T-helper 2 cell treated with Interferon-gamma antibody and Interleukin-4, amounts not matched to agents 5 μg/mL and 100 μg/mL, for 36 hours (primary cell): ENCODE data around the gene KHDRBS2.

Experiments used
- DNase-seq: peaks from one replicate; pipeline ENCODE4 v3.0.0; 2021; ENCODE audit warnings: low spot score
- H3K27ac Mint-ChIP-seq: one replicate; pipeline ENCODE4 v1.8.0; 2021; ENCODE audit warnings: mild to moderate bottlenecking, mixed read lengths
- H3K27me3 Mint-ChIP-seq: one replicate; pipeline ENCODE4 v1.8.0; 2021; ENCODE audit warnings: low read depth, mixed read lengths
- H3K36me3 Mint-ChIP-seq: one replicate; pipeline ENCODE4 v1.8.0; 2021; ENCODE audit warnings: low read depth, mixed read lengths
- H3K4me1 Mint-ChIP-seq: one replicate; pipeline ENCODE4 v1.8.0; 2021; ENCODE audit warnings: low read depth, mixed read lengths
- H3K4me3 Mint-ChIP-seq: one replicate; pipeline ENCODE4 v1.8.0; 2022; ENCODE audit warnings: mild to moderate bottlenecking, moderate library complexity, mixed read lengths
- H3K9me3 Mint-ChIP-seq: one replicate; pipeline ENCODE4 v1.8.0; 2021; ENCODE audit warnings: mixed read lengths

Gene KHDRBS2

DNA sequence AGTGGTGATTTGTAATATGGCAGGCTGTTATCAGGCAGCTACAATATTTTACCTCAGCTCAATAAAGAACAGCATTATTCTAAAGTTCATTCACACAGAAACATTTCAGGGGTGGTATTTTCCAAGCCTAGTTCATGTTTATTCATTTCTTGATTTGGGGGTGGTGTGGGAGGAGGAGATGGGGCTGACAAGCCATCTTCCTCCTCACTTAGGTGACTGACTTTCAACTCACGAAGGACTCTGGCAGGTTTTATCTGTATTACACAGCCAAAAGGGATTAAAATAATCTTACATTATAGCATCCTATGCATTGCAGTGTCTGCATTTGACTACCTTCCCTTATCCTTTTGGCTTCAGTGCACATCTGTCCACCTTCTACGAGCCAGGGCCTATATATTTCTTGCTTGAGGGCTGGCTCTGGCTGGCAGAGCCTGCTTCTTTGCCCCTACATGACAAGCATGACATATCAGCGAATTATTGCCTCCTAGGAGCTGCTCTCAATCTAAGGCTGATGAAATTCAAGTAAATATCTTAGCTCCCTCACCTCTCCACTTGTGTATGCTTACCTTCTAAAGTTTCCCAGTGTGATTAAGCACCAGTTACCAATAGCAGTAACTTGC, 20.0 kb downstream of the KHDRBS2 start:
- Mint-ChIP-seq H3K4me1 (no peaks in the 10 kb centered on the region), H3K4me3 (no peak overlapping the region), H3K9me3 (peaks cover 8% of the 10 kb centered on the region), H3K36me3 (no peaks in the 10 kb centered on the region), H3K27ac (no peak overlapping the region), H3K27me3 (no peaks in the 10 kb centered on the region)
- no peak for DNase-seq

DNA sequence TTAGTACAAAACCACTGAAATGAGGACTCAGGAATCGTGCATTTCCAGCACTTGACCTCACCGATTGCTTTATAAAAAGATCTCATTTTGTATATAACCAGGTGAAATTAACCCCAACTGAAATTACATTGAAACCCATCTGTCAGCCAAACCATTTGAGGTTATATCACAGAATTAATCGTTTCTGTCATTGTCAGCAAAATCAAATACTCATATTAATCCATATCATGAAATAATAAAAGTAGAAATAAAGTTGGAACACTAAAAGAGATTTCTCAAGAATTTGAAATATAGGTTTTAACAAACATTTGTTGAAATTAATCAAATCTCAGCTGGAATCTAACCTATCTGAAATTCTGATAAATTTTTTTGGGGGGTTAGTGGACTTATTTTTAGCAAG, 23.7 kb downstream of the KHDRBS2 start:
- no peaks in the 10 kb centered on the region for H3K27me3 Mint-ChIP-seq
- H3K4me1 Mint-ChIP-seq = no peaks in the 10 kb centered on the region
- peaks cover 3% of the 10 kb centered on the region for H3K9me3 Mint-ChIP-seq
- H3K4me3 Mint-ChIP-seq = no peak overlapping the region
- no peak for DNase-seq
- no peaks in the 10 kb centered on the region for H3K36me3 Mint-ChIP-seq
- H3K27ac Mint-ChIP-seq = no peak overlapping the region

DNA sequence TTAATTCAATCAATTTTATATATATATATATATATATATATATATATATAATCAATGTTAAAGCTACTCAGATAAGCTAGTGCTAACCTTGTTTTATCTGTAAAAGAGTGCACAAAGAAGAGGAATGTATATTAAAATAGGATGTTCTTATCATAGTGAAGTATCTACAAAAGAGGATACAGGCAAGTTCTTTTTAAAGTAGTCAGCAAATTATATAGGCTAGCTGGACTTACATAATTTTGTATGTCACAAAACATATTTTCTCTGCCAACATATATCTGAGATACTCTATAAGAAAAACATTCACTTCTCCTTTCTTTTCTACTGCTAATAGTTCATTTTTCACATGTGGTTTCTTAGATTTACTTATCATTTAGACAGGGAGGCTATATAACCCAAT, 39.9 kb downstream of the KHDRBS2 start:
- Mint-ChIP-seq H3K4me1 (no peaks in the 10 kb centered on the region), H3K36me3 (no peaks in the 10 kb centered on the region), H3K4me3 (no peak overlapping the region), H3K27ac (no peak overlapping the region), H3K27me3 (no peaks in the 10 kb centered on the region), H3K9me3 (no peaks in the 10 kb centered on the region)
- DNase-seq = no peak

DNA sequence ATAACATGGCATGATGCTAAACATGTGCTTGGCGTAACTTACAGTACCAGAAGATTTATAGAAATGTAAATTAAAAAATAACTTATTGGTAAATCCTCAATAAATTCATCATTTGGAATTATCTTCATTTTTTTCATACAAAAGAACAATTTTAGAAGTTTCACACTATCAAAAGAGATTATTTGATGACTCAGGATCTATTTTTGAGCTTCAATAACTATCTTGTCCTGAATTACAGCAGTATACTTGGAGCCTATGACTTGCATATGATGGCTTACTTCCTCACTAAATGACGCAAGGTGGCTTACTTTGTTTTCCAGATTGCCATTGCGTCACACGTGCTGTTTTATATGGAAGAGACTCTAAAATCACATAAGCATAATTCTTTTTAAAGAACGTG, 49.2 kb downstream of the KHDRBS2 start:
- Mint-ChIP-seq H3K27ac (no peak overlapping the region), H3K4me3 (no peak overlapping the region), H3K36me3 (no peaks in the 10 kb centered on the region), H3K9me3 (peaks cover 3% of the 10 kb centered on the region), H3K4me1 (no peaks in the 10 kb centered on the region), H3K27me3 (no peaks in the 10 kb centered on the region)
- no peak for DNase-seq

DNA sequence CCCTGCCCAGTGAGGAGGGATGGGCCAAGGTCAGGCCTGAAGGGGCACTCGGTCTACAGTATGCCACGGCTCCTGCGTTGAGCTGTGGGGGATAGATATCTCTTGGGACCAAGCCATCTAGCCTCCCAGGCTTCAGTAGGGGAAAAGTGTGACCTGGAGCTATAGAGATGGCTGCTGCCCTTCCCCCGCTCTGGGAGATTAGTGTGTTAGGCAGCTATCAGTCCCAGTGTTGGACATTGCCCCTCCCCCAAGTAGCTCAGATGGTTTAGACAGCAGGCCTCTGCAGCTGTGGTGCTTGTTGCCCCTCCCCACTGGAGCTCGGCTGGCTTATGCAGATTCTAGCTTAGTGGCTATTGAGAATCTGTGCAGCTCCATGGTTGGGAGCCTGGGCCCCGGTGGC, 56.8 kb downstream of the KHDRBS2 start:
- Mint-ChIP-seq H3K9me3 (peaks cover 27% of the 10 kb centered on the region), H3K36me3 (no peaks in the 10 kb centered on the region), H3K27me3 (no peaks in the 10 kb centered on the region), H3K4me1 (no peaks in the 10 kb centered on the region), H3K27ac (no peak overlapping the region), H3K4me3 (no peak overlapping the region)
- DNase-seq = no peak

DNA sequence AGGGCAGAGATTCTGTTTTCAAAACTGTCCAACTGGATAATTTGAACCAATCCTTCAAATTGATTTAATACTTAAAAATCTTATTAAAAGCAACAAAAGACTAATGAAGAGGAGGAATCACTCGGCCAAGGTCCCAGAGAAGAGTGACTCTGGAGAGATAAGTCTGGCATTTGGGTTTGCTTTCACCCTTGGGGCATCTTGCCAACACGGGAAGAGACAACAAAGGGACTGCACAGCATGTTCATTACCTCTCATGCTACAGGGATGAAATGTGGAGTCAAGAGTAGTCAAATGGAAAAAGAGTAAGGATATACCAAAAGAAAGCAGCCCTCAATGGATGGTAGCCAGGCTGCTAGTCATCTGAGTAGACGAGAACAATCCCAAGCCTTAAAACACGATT, 68.2 kb downstream of the KHDRBS2 start:
- DNase-seq = no peak
- Mint-ChIP-seq H3K36me3 (no peaks in the 10 kb centered on the region), H3K27me3 (no peaks in the 10 kb centered on the region), H3K4me3 (no peak overlapping the region), H3K27ac (no peak overlapping the region), H3K4me1 (no peaks in the 10 kb centered on the region), H3K9me3 (peaks cover 23% of the 10 kb centered on the region)

DNA sequence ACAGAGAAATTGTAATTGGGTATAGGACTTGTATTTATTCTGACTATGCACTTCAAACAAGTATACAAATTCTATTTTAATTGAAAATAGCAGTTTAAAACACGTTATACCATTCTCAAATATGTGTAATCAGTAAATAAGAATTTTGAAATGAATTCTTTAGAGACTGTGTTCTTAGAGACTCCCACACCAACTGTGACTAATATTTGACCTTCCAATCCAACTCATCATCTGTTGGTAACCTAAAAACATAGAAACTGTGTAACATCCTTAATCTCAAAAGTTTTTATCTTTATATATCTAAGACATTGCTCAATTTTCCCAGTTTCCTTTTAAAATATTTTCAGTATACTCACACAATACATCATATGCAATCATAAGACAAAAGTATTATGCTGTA, 83.9 kb downstream of the KHDRBS2 start:
- Mint-ChIP-seq H3K27me3 (no peaks in the 10 kb centered on the region), H3K4me3 (no peak overlapping the region), H3K9me3 (peaks cover 50% of the 10 kb centered on the region), H3K27ac (no peak overlapping the region), H3K4me1 (no peaks in the 10 kb centered on the region), H3K36me3 (no peaks in the 10 kb centered on the region)
- no peak for DNase-seq

DNA sequence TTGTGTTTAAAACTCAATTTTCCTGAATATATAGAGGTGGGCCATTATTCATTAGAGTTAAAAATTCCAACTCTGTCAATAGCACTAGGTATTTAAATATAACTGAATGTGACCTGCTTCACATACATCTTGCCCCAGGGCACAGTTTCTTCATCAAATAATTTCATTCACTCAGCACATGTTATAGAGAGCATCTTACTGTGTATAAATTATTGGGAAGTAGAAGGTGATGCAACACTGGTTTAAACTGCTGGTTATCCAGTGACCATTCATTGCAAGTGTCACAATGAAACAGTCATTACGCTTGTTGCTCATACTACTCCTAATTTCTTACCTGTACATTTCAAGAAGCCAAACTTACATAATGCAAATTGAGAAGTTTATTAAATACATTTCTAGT, 93.4 kb downstream of the KHDRBS2 start:
- H3K27ac Mint-ChIP-seq = no peak overlapping the region
- H3K4me1 Mint-ChIP-seq = no peaks in the 10 kb centered on the region
- DNase-seq = no peak
- H3K9me3 Mint-ChIP-seq = peaks cover 42% of the 10 kb centered on the region
- no peaks in the 10 kb centered on the region for H3K36me3 Mint-ChIP-seq
- no peaks in the 10 kb centered on the region for H3K27me3 Mint-ChIP-seq
- H3K4me3 Mint-ChIP-seq = no peak overlapping the region

DNA sequence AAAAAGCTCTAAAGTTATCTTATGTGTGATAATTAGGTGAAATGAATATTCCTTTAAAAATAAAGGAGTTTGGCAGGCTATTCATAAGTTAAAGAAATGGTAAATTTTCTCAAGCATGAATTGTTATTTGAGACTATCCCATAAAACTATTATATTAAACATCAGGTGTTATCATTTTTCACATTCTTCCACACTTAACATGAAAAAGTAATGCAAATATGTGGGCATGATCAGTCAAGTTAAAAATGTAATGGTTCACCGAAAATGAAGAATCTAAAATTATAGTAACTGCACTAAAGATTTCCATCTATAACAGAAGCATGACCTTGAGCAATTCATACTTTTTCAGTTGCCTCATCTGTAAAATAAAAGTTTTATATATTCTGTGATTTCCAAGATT, 110.8 kb downstream of the KHDRBS2 start:
- peaks cover 30% of the 10 kb centered on the region for H3K9me3 Mint-ChIP-seq
- no peaks in the 10 kb centered on the region for H3K36me3 Mint-ChIP-seq
- H3K27ac Mint-ChIP-seq = no peak overlapping the region
- DNase-seq = no peak
- H3K27me3 Mint-ChIP-seq = no peaks in the 10 kb centered on the region
- no peaks in the 10 kb centered on the region for H3K4me1 Mint-ChIP-seq
- no peak overlapping the region for H3K4me3 Mint-ChIP-seq

DNA sequence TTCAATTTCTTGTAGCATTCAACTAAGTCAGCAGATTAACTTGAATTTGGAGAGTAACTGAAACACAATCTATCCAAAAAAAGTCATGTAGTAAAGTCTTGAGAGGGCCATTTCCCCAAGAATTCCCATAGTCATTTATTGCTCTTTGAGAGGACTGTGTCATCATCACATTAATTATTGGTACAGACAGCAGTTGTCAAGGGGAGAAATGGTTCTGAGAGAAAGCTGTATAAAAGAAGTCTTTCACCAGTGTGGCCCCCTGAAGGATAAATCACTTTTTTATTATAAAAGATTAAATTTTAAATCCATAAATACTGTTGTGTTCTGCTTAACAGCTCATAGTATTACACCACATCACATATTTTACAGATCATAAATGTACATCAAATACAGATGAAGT, 111.5 kb downstream of the KHDRBS2 start:
- no peak for DNase-seq
- H3K27ac Mint-ChIP-seq = no peak overlapping the region
- H3K27me3 Mint-ChIP-seq = no peaks in the 10 kb centered on the region
- peaks cover 31% of the 10 kb centered on the region for H3K9me3 Mint-ChIP-seq
- no peaks in the 10 kb centered on the region for H3K36me3 Mint-ChIP-seq
- no peak overlapping the region for H3K4me3 Mint-ChIP-seq
- H3K4me1 Mint-ChIP-seq = no peaks in the 10 kb centered on the region

DNA sequence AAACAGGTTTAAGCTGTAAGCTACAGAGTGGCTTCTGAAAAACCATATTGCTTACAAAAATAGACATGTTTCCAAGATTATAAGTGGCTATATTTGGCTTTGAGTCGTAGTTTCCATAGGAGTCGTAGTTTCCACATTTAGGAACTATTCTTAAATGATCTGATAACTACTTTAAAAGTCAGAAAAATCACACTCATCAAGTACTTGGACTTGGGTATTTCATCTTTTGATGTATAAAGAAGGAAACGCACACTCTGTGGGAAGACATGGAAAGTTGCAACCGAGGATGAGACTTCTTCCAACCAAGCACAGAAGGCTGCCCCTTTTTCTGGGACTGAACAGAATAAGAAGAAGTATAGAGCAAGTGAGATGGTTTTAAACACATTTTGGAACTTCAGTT, 118.3 kb downstream of the KHDRBS2 start:
- H3K4me1 Mint-ChIP-seq = no peaks in the 10 kb centered on the region
- no peak overlapping the region for H3K27ac Mint-ChIP-seq
- no peak for DNase-seq
- H3K4me3 Mint-ChIP-seq = no peak overlapping the region
- no peaks in the 10 kb centered on the region for H3K27me3 Mint-ChIP-seq
- peaks cover 34% of the 10 kb centered on the region for H3K9me3 Mint-ChIP-seq
- H3K36me3 Mint-ChIP-seq = no peaks in the 10 kb centered on the region

DNA sequence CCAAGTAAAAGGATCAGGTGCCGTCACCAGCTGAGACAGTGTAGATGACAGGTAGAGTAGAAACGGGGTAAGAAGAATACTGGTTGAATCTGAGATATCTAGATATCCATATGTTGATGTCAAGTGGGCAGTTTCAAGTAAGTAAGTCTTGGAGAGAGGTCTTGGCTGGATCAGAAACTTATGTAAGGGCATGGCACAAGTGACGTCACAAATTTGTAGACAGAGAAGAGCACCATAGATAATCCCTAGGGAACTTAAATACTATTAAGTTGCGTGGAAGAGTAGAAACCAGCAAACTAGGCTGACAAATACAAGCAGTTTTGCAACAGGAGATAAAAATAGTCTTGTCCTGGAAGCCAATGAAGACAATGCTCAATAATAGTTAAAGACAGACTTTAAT, 123.2 kb downstream of the KHDRBS2 start:
- no peak for DNase-seq
- Mint-ChIP-seq H3K4me1 (no peaks in the 10 kb centered on the region), H3K36me3 (no peaks in the 10 kb centered on the region), H3K9me3 (peaks cover 23% of the 10 kb centered on the region), H3K27me3 (no peaks in the 10 kb centered on the region), H3K27ac (no peak overlapping the region), H3K4me3 (no peak overlapping the region)

DNA sequence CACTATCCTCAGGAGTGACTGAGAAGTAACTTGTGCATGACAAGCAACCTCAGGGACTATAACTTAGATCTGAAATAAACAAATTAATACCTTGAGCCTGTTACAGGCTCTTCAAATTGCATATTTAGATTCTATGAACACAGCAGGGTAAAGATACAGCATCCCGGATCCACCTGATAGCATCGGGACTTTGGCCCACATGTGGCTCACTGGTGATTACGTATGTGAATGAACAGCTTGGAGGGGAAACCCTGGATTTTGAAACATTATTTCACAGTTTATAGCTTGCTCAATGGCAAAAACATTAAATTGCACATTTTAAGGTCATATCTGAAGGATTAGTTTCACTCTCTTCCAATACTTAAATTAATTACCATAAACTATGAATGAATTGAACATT, 133.2 kb downstream of the KHDRBS2 start:
- Mint-ChIP-seq H3K4me3 (no peak overlapping the region), H3K36me3 (no peaks in the 10 kb centered on the region), H3K4me1 (no peaks in the 10 kb centered on the region), H3K27me3 (no peaks in the 10 kb centered on the region), H3K9me3 (peaks cover 3% of the 10 kb centered on the region), H3K27ac (no peak overlapping the region)
- no peak for DNase-seq

DNA sequence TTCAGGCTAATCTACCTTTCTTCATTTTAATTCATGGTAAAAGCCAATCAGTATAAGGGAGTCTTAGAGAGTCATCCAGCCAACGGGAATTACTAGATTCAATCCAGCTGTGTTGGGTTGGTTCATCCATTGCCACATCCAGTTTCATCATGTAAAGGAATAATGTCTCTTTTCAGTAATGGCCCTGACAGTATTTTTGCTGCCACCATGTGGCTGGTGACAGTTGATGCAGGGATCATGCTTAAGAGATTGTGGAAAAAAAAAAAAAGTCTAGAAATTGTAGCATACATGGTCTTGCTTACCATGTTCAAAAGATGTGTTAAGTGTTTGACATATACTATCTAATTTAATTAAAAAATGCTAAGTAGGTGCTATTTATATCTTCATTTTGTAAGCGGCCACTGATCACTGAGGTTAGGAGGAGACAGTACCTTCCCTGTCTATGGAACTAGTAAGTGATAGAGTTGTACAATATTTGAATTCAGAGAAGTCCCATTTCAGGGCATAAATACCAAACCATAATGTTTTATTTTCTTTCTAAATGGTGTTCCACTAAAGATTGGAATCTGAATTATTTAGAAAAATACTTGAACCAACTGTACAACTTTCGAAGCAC, 135.9 kb downstream of the KHDRBS2 start:
- Mint-ChIP-seq H3K4me3 (no peak overlapping the region), H3K27me3 (no peaks in the 10 kb centered on the region), H3K4me1 (no peaks in the 10 kb centered on the region), H3K9me3 (peaks cover 3% of the 10 kb centered on the region), H3K27ac (no peak overlapping the region), H3K36me3 (no peaks in the 10 kb centered on the region)
- no peak for DNase-seq
